ENCODE measurements around the gene C17orf75. TPM values are rescaled to one million over a fixed set of nuclear protein-coding genes. Genes with fewer than 3 reads are reported as not detected.

The C17orf75 gene
- total and polyA plus RNA-seq, 10 of the 15 experiments (the other 5 are each of a cell fraction or from before 2014, with no cell fraction given) = 21.7 to 53.0 (median 27.3) TPM

DNA sequence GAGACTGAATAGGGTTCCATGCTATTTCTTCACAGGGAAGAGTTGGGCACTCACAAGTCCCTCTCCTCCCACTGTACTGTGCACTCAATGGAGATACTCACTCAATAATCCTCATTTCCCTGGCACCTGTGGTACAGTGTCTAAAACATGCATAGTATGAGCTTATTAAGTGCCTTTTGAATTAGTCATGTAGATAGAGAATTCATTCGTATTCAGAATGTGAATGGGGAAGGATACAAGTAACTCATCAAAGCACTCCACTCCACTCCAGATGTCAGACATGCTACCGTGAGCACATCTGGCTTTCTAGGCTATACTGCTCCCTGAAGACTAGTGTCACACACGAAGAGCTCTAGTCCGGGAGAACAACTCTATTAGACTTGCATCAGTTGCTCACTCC, 6.3 kb downstream of the C17orf75 start (continued):
- TF ChIP-seq, protein P1, sequence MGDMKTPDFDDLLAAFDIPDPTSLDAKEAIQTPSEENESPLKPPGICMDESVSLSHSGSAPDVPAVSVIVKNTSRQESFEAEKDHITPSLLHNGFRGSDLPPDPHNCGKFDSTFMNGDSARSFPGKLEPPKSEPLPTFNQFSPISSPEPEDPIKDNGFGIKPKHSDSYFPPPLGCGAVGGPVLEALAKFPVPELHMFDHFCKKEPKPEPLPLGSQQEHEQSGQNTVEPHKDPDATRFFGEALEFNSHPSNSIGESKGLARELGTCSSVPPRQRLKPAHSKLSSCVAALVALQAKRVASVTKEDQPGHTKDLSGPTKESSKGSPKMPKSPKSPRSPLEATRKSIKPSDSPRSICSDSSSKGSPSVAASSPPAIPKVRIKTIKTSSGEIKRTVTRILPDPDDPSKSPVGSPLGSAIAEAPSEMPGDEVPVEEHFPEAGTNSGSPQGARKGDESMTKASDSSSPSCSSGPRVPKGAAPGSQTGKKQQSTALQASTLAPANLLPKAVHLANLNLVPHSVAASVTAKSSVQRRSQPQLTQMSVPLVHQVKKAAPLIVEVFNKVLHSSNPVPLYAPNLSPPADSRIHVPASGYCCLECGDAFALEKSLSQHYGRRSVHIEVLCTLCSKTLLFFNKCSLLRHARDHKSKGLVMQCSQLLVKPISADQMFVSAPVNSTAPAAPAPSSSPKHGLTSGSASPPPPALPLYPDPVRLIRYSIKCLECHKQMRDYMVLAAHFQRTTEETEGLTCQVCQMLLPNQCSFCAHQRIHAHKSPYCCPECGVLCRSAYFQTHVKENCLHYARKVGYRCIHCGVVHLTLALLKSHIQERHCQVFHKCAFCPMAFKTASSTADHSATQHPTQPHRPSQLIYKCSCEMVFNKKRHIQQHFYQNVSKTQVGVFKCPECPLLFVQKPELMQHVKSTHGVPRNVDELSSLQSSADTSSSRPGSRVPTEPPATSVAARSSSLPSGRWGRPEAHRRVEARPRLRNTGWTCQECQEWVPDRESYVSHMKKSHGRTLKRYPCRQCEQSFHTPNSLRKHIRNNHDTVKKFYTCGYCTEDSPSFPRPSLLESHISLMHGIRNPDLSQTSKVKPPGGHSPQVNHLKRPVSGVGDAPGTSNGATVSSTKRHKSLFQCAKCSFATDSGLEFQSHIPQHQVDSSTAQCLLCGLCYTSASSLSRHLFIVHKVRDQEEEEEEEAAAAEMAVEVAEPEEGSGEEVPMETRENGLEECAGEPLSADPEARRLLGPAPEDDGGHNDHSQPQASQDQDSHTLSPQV (IDR thresholded peaks at IDR 0.05) = no peak
- TF ChIP-seq RCOR1 (conservative IDR thresholded peaks at IDR 0.05; ENCODE audit: low read depth, low read length) = no peak
- TF ChIP-seq SREBF2 (IDR thresholded peaks at IDR 0.05; ENCODE audit: low read length) = no peak
- TF ChIP-seq, protein P2, sequence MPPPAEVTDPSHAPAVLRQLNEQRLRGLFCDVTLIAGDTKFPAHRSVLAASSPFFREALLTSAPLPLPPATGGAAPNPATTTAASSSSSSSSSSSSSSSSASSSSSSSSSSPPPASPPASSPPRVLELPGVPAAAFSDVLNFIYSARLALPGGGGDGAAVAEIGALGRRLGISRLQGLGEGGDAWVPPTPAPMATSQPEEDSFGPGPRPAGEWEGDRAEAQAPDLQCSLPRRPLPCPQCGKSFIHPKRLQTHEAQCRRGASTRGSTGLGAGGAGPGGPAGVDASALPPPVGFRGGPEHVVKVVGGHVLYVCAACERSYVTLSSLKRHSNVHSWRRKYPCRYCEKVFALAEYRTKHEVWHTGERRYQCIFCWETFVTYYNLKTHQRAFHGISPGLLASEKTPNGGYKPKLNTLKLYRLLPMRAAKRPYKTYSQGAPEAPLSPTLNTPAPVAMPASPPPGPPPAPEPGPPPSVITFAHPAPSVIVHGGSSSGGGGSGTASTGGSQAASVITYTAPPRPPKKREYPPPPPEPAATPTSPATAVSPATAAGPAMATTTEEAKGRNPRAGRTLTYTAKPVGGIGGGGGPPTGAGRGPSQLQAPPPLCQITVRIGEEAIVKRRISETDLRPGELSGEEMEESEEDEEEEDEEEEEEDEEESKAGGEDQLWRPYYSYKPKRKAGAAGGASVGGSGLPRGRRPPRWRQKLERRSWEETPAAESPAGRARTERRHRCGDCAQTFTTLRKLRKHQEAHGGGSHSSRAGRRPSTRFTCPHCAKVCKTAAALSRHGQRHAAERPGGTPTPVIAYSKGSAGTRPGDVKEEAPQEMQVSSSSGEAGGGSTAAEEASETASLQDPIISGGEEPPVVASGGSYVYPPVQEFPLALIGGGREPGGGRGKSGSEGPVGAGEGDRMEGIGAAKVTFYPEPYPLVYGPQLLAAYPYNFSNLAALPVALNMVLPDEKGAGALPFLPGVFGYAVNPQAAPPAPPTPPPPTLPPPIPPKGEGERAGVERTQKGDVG (CRISPR knock-in tag; IDR thresholded peaks at IDR 0.05) = no peak
- no peak for TF ChIP-seq MYB (IDR thresholded peaks at IDR 0.05; ENCODE audit: borderline replicate concordance, low read depth, low read length)
- TF ChIP-seq RB1 (IDR thresholded peaks at IDR 0.05; ENCODE audit: borderline replicate concordance) = no peak
